ENCODE data around the gene ADAM29. TPM values are rescaled to one million over a fixed set of nuclear protein-coding genes. Genes with fewer than 3 reads are reported as not detected.

ADAM29 gene
- total RNA-seq, 1 experiment from 2014 or later: not detected

GRCh38 chr4:174880001-174880400, 38.2 kb upstream of the ADAM29 start:
- H3K9me3 ChIP-seq (ENCODE audit: insufficient read depth, low read depth): no peaks in the 10 kb centered on the region
- intact Hi-C loops (cut with micrococcal nuclease; ENCODE audit: unreplicated experiment): no loop called here
- H3K4me3 ChIP-seq: no peak overlapping the region
- H3F3A ChIP-seq (ENCODE audit: insufficient read depth, low read depth): no peaks in the 10 kb centered on the region
- no peaks in the 10 kb centered on the region for H3K4me1 ChIP-seq (replicated peaks; ENCODE audit: insufficient read depth)
- ChIA-PET POLR2A (ENCODE audit: unreplicated experiment) (no interaction called here), CTCF (no interaction called here)
- no peak for DNase-seq
- H3K9me2 ChIP-seq (ENCODE audit: insufficient read depth): no peaks in the 10 kb centered on the region
- BruUV-seq (replicated peaks): no TSS peak
- no peak overlapping the region for H3K27ac ChIP-seq
- no peak for TF ChIP-seq CTCF (conservative IDR thresholded peaks at IDR 0.05)
- TF ChIP-seq EZH2 (IDR thresholded peaks at IDR 0.05; ENCODE audit: low read depth): no peak
- H4K20me1 ChIP-seq (ENCODE audit: insufficient read depth): no peaks in the 10 kb centered on the region
- H2AFZ ChIP-seq: 0 out of 2 replicates have a peak overlapping the region, but pooled peaks have one; percentile 16
- no peak overlapping the region for H3K4me2 ChIP-seq
- no peaks in the 10 kb centered on the region for H3K79me2 ChIP-seq (ENCODE audit: low read depth)
- H3K36me3 ChIP-seq (ENCODE audit: low read depth): no peaks in the 10 kb centered on the region
- H3K27me3 ChIP-seq (ENCODE audit: insufficient read depth, low read depth): no peaks in the 10 kb centered on the region

GRCh38 chr4:174882317-174882992, 35.7 kb upstream of the ADAM29 start:
- intact Hi-C loops (cut with micrococcal nuclease; ENCODE audit: unreplicated experiment): no loop called here
- Histone ChIP-seq H3K27me3 (ENCODE audit: insufficient read depth, low read depth) (no peaks in the 10 kb centered on the region), H3K36me3 (ENCODE audit: low read depth) (no peaks in the 10 kb centered on the region), H3F3A (ENCODE audit: insufficient read depth, low read depth) (no peaks in the 10 kb centered on the region), H3K9me3 (ENCODE audit: insufficient read depth, low read depth) (no peaks in the 10 kb centered on the region), H4K20me1 (ENCODE audit: insufficient read depth) (no peaks in the 10 kb centered on the region), H3K27ac (no peak overlapping the region), H2AFZ (no peak overlapping the region), H3K4me3 (no peak overlapping the region), H3K9me2 (ENCODE audit: insufficient read depth) (no peaks in the 10 kb centered on the region), H3K4me1 (replicated peaks; ENCODE audit: insufficient read depth) (no peaks in the 10 kb centered on the region), H3K79me2 (ENCODE audit: low read depth) (no peaks in the 10 kb centered on the region), H3K4me2 (no peak overlapping the region)
- BruUV-seq (replicated peaks): no TSS peak
- ChIA-PET CTCF (no interaction called here), POLR2A (ENCODE audit: unreplicated experiment) (no interaction called here)
- TF ChIP-seq EZH2 (IDR thresholded peaks at IDR 0.05; ENCODE audit: low read depth): no peak
- DNase-seq: no peak

GRCh38 chr4:174907508-174907907, 10.7 kb upstream of the ADAM29 start:
- Histone ChIP-seq H3K36me3 (ENCODE audit: low read depth) (no peaks in the 10 kb centered on the region), H3K4me3 (no peak overlapping the region), H3F3A (ENCODE audit: insufficient read depth, low read depth) (no peaks in the 10 kb centered on the region), H4K20me1 (ENCODE audit: insufficient read depth) (no peaks in the 10 kb centered on the region), H3K27me3 (ENCODE audit: insufficient read depth, low read depth) (no peaks in the 10 kb centered on the region), H3K9me3 (ENCODE audit: insufficient read depth, low read depth) (no peaks in the 10 kb centered on the region), H3K4me1 (replicated peaks; ENCODE audit: insufficient read depth) (no peaks in the 10 kb centered on the region), H3K9me2 (ENCODE audit: insufficient read depth) (no peaks in the 10 kb centered on the region), H3K4me2 (no peak overlapping the region), H3K79me2 (ENCODE audit: low read depth) (no peaks in the 10 kb centered on the region), H2AFZ (no peak overlapping the region), H3K27ac (no peak overlapping the region)
- no peak for DNase-seq
- POLR2A ChIA-PET (ENCODE audit: unreplicated experiment): no interaction called here
- CTCF ChIA-PET: no interaction called here
- TF ChIP-seq CTCF (conservative IDR thresholded peaks at IDR 0.05): no peak
- TF ChIP-seq EZH2 (IDR thresholded peaks at IDR 0.05; ENCODE audit: low read depth): no peak
- intact Hi-C loops (cut with micrococcal nuclease; ENCODE audit: unreplicated experiment): no loop called here
- BruUV-seq (replicated peaks): no TSS peak

- Histone ChIP-seq H3K4me1 (replicated peaks; ENCODE audit: insufficient read depth) (no peaks in the 10 kb centered on the region), H3K4me3 (no peak overlapping the region), H3K9me3 (ENCODE audit: insufficient read depth, low read depth) (no peaks in the 10 kb centered on the region), H3F3A (ENCODE audit: insufficient read depth, low read depth) (no peaks in the 10 kb centered on the region), H3K4me2 (no peak overlapping the region), H2AFZ (no peak overlapping the region), H3K27ac (no peak overlapping the region), H4K20me1 (ENCODE audit: insufficient read depth) (no peaks in the 10 kb centered on the region), H3K79me2 (ENCODE audit: low read depth) (no peaks in the 10 kb centered on the region), H3K9me2 (ENCODE audit: insufficient read depth) (no peaks in the 10 kb centered on the region), H3K36me3 (ENCODE audit: low read depth) (no peaks in the 10 kb centered on the region), H3K27me3 (ENCODE audit: insufficient read depth, low read depth) (no peaks in the 10 kb centered on the region)
- ChIA-PET CTCF (no interaction called here), POLR2A (ENCODE audit: unreplicated experiment) (no interaction called here)
- DNase-seq: no peak
- BruUV-seq (replicated peaks): no TSS peak
- no peak for TF ChIP-seq CTCF (conservative IDR thresholded peaks at IDR 0.05)
- TF ChIP-seq EZH2 (IDR thresholded peaks at IDR 0.05; ENCODE audit: low read depth): no peak
- intact Hi-C loops (cut with micrococcal nuclease; ENCODE audit: unreplicated experiment): no loop called here
Observed at GRCh38 chr4:174910271-174910670, 7.9 kb upstream of the ADAM29 start.

Measured in PC-9 (cell line).